ENCODE results near the gene MYO9A.

The MYO9A gene, protein sequence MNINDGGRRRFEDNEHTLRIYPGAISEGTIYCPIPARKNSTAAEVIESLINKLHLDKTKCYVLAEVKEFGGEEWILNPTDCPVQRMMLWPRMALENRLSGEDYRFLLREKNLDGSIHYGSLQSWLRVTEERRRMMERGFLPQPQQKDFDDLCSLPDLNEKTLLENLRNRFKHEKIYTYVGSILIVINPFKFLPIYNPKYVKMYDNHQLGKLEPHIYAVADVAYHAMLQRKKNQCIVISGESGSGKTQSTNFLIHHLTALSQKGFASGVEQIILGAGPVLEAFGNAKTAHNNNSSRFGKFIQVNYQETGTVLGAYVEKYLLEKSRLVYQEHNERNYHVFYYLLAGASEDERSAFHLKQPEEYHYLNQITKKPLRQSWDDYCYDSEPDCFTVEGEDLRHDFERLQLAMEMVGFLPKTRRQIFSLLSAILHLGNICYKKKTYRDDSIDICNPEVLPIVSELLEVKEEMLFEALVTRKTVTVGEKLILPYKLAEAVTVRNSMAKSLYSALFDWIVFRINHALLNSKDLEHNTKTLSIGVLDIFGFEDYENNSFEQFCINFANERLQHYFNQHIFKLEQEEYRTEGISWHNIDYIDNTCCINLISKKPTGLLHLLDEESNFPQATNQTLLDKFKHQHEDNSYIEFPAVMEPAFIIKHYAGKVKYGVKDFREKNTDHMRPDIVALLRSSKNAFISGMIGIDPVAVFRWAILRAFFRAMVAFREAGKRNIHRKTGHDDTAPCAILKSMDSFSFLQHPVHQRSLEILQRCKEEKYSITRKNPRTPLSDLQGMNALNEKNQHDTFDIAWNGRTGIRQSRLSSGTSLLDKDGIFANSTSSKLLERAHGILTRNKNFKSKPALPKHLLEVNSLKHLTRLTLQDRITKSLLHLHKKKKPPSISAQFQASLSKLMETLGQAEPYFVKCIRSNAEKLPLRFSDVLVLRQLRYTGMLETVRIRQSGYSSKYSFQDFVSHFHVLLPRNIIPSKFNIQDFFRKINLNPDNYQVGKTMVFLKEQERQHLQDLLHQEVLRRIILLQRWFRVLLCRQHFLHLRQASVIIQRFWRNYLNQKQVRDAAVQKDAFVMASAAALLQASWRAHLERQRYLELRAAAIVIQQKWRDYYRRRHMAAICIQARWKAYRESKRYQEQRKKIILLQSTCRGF (N-terminal part only)

DNA sequence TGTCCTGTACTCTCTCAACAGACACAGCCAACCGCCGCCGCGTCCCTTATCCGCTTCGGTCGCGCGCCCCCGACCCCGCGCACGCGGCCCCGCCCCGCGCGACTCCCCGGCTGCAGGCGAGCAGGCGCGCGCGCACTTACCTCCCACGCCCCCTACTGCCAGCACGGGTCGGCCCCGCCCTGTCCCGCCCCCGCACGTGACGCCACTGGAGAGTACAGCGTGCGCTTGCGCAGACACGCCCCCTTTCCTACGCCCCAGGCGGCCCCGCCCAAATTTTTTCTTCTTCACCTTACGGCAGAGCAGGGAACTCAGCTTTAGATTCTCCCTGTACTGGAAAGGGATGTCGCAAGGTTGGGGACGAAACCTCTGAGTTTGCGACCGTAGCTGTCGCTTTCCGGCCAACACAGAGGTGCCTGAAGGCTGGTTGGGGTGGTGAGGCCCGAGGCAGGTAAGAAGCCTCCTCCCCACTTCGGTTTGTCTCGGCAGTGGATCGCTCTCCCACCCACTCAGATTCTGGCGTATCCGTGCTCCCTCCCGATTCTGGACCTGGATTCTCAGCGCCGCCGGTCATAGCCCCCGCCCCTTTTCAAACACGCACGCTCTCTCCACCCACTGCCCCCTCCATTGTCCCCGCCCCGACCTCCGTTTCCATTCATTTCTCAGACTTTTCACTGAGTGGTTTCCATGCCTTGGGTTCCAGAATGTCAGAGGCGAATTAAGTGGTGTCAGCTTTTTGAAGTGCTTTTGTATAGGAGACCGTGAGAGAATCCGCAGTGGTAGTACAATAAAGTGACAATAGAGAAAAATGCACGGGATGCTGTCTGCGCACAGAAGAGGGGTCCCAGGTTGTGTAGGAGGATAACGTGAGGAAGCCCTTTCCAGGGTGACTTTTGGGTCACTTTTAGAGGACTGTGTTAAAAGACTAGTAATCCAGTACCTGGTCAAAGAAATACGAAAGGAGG, at the start of gene MYO9A, which contains the start of gene SENP8:
TSS of gene MYO9A (minus strand) at position 134 of the 962 bp plus-strand sequence. CDS start 71,587 bp downstream, outside the sequence.
TSS of gene SENP8 (plus strand) at position 387 of the 962 bp plus-strand sequence. CDS start 21,221 bp downstream, outside the sequence.
- DNase-seq, result peak; percentile 99

DNA sequence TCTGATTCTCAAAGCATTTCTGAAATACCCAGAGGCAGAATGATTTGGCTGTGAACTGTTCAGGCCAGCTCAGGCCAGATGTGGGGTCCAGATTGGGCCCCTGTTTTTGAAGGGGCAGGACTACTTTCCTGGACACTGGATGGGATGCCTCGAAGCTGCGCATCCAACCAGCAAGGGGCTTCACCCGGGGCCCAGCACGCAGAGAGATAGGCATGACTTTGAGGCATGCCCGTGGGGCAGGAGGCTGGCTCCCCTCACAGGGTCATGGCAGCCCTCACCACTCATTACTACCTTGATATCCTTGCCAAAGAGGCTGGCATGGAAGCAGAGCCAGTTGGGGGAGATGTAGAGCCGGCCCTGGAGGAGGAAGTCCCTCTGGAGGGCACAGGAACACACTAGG, 49.5 kb upstream of the MYO9A start:
- DNase-seq, result no peak

DNA sequence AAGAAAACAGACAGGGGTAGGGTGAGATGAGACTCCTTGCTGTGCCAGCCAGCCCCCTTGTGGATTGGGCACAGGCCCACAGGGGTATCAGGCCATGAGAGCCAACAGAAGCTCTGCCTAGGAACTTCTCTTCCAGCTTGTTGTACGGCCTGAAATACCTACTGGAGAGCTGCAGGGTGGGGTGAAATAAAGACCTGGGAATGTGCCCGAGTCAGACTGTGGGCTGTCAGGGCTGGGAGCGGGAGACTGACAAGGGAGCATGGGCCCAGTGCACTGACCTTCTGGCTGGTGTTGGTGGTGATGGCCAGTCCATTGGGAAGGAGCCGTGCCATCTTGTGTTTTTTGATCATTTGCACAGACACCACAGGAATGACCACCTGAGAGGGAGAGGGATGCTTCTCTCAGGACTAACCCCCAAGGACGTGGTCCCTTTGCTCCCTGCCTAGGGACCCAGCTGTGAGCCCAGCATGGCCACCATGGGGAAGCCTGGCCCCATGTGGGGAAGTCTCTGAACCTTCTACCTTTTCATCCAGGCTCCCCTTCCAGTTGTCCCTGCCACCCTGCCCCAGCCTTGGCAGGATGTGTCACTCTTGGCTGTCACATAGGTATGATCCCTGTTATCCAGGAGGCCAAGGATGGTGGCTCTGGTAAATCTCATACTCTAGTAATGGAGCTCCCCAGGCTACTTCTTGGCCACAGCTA, 48.9 kb upstream of the MYO9A start:
- DNase-seq, result no peak

DNA sequence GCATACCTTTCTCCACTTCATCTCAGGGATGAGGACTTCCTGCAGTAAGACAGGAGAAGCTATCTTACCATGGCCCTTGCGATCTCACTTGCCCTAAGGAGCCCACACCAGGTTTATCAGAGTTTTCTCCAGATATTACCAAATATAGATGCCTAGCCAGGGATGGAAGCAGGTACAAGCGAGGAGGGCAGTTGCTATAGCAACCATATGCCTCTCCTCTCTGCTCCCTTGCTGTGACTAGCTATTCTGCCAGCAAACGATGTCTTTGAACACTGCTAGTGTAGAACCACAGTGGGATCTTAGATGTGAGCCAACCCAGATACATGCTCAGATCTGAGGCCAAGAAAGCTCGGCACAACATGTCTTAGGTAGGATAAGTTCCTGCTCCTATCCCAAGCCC, 45.8 kb upstream of the MYO9A start:
- no peak for DNase-seq

DNA sequence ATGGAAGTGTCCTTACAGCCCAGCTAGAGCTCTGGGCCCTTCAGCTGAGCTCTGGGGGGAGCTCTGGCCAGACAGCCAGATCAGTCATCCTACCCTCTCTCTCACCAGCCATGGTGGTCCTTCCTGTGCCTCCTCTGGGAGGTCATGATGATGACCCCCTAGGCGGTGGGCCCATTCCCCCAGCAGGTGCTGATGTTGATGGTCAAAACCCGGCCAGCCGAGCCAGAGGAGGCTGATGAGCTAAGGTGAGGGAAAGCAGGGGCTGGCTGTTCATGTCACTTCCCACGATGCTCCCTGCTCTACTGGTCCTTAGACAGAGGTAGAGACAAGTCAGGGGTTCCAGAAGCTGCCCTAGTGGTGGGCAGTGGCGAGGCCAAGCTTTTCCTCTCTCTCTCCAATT, 44.6 kb upstream of the MYO9A start:
- DNase-seq, result no peak

DNA sequence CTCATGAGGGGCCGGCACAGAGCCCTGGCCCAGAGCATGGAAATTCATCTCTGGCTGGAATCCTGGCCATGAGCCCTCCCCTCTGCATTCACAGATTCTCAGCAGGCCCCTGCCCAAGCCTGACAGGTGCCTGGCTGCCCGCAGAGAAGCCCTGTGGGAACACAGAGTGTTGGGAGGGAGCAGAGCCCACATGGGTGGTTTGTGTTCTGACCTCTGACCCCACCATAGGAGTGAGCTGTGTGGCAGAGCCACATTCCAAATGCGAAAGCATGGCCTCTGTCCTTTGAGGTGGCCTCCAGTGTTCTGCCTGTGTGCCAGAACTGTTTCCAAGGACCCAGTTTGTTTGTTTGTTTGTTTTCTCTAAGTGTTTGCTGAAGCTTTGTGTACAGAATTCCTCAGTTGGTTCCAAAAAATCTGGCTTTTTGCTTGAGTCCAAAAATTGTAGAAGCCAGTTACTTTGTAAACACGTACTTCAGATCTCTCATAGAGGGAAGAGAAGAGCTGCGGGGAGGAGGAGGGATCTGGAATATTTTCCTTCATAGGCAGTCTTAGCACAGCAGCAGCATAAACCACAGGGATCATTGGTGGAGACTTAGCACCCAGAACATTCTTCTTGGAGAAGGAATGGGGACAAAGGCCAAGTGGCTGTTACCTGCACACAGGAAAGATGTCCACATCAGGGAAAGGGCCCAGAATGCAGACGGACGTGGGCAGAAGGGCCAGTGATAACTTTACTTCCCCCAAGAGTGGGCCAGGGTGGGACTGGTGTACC, 43.6 kb upstream of the MYO9A start:
- DNase-seq, result no peak

DNA sequence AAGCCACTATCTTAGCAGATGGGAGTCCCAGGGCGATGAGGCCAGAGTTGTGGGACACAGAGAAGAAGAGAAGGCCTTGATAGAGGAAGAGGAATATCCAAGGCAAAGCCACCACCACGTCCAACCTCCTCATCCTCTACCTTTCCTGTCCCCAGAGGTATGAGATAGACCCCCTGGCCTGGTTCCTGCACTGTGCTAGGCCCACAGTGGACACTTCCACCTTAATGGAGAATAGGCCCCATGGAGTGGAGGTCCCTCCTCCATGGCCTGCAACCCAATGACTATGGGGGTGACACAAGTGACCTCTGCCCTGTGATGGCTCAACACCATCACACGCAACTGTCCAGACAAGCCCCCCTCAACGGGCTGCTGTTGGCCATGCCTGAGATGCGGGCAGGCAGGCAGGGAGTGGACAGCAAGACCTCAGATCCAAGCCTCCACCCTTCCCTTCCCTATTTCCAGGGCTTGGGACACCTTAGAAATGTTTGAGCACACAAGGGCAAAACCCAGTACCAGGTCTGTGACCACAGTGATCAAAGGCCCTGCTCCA, 42.8 kb upstream of the MYO9A start:
- DNase-seq, result no peak

DNA sequence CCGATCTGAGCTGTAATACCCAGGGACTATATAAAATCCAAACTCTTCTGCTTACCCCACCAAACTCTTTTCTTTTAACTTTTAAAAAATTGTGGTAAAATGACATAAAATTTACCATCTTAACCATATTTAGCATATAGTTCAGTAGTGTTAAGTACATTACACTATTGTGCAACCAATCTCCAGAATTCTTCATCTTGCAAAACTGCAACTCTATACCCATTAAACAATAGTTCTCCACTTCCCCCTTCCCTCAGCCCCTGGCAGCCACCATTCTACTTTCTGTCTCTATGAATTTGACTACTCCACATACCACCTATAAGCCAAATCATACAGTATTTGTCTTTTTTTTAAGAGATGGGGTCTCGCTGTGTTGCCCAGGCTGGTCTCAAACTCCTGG, 39.0 kb upstream of the MYO9A start:
- no peak for DNase-seq

DNA sequence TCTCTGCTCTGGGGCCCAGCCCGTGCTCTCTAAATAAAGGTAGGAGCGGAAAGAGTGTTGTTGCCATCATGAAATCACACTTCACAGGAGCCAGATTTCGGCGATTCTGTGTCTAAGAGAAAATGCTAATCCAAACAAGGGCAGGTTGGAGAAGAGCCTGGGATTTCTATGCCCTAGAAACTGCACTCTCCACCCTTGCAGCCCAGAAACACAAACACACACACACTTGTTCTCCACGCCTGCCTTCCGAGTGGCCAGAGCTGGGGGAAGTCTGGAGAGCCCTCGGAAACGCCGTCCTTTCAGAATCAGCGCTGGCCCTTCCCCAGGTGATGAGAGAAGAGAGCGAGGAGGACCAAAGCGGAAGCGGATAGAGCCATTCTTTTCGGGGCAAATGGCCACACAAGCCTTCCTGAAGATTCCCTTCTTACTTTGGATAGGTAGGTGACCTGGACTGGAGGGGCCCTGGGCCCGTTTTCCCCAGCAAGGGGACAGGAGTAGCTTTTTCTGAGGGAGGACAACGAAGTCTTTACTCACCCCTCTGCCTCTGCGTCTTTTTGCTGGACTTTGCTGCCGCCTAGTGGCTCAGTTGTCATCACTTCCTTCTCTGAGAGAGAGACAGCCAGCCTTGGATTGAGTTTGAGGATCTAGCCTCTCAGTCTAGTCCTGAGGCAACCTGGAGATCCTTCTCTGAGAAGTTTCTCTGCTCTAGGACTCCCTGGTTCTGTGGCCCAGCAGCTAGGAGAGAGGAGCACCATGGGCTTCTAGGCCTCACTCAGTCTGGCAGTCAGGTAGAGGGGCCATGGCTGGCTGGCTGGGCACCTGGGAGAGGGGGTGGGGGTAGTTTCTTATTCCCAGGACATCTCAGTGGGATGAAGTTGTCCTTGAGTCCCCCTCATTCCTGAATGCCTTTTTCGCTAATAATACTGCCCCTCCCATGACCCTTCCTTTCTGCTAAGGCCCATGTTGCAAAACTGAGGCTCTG, 38.0 kb upstream of the MYO9A start:
- peak; percentile 44 for DNase-seq

DNA sequence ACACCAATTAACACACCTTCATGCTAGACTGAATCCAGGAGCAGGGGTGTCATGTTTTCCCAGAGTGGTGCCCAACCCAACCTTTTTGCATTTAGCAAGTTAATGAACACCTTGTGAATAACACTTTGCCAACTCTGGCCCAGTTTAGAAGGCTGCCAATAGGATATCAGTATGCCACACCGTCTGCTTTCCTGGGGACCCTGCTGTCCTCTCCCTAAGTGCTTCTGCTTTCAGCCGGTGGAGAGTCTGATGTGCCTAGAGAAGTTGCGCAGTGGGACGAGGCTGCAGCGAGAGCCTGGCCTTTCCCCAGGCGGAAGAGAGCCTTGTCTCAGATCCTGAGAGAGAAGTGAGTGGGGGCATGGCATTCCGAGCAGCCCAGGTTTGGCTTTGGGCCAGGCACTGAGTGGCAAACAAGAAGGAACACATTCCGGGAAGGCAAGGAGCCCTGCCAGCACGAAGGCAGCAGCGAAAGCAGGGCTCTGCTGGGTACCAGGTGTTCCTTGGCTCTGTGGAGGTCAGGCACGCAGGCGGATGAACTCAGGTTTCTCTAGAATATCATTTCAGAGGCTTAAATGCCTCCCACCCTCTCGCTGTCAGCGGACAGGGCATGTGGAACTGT, 37.2 kb upstream of the MYO9A start:
- peak; percentile 47 for DNase-seq

DNA sequence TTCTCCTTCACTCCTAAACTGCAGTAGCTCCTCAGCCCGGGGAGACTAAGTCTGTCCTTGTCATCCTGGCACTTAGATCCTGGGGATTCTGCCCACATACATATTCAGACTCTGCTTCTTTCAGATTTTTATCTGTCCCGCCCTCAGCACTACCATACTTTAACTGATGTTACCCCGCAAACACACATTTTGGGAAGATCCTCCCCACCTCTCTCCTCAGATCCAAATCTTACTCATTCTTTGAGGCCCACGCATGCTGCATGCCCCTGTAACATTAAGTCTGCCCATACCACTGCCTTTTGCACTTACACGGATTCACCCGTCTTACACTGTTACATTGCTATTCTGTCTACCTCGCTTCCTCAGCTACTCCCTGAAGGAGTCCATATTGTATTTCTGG, 36.4 kb upstream of the MYO9A start:
- no peak for DNase-seq

DNA sequence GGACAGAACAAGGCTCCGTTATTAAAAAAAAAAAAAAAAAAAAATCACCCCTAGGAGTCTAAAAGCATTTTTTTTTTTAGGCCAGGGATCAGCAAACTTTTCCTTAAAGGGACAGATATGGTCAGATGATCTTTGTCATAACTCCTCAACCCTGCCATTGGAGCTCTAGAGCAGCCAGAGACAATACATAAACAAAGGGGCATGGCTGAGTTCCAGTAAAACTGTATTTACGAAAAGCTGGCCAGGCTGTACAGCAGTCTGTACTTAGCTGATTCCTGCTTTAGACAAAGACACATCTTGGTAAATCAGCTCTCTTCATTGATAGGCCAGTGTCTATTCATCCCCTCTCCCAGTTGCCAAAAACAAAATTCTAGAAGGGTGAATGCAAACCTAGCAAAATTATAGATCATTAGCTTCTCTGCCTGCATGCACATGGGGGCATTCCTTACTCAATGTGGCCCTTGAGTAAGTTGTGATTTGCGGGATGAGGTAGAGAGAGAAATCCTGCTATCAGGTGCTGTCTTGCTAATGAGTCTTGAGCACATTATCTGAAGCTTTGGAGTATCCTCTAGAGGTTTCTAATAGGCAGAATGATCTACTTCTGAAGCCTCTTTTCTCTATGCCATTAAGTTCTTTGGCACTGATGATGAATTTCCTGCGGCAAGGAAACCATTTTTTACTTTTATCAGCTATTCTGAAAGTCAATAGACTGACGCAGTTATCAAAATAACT, 35.5 kb upstream of the MYO9A start:
- no peak for DNase-seq

DNA sequence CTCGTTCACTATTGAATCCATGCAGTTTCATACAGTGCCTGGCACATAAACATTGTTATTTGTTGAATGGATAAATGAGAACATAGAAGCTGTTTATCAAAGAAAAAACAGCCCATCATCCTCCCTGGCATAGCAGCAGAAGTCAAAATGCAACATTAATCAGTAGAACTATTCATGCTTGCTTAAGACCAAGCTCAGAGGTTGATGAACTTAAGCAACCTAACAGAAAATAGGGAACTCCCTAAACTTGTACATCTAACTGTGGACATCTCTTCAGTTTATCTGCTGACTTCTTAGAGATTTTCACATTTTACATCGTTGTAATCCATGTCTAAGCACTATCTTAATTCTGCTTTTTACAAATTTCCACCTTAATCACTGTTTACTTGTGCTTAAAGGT, 29.5 kb upstream of the MYO9A start:
- no peak for DNase-seq

DNA sequence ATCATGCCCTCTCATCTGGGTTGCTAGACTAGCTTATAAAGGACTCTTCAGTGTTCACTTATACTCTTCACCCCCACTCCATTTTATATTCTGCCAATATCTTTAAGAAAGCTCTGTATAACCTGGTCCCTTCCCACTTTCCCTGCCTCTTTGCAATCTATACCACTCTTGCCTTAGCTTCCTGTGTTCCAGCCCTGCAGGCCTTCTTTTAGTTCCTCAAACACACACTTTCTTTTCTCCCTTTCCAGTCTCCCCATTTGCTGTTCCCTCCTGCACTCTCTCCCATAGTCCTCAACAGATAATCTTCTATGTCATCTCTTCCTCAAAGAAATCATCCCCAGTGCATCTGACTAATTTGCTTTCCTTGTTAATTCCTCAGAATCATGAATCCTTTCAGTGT, 29.0 kb upstream of the MYO9A start:
- no peak for DNase-seq

DNA sequence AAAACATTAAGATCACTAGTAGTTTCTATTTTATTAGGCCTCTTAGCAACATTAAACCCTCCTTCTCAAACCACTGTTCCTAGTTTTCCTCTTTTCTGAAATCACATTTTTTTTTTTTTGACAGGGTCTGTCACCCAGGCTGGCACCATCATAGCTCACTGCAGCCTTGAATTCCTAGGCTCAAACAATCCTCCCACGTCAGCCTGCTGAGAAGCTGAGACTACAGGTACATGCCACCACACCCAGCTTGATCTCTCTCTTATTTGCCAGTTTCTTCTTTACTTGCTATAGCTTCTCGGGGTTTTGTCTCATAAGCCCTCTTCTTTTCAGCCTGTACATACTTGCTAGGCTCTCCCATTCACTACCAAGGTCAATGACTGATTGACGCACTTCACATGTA, 28.3 kb upstream of the MYO9A start:
- no peak for DNase-seq

DNA sequence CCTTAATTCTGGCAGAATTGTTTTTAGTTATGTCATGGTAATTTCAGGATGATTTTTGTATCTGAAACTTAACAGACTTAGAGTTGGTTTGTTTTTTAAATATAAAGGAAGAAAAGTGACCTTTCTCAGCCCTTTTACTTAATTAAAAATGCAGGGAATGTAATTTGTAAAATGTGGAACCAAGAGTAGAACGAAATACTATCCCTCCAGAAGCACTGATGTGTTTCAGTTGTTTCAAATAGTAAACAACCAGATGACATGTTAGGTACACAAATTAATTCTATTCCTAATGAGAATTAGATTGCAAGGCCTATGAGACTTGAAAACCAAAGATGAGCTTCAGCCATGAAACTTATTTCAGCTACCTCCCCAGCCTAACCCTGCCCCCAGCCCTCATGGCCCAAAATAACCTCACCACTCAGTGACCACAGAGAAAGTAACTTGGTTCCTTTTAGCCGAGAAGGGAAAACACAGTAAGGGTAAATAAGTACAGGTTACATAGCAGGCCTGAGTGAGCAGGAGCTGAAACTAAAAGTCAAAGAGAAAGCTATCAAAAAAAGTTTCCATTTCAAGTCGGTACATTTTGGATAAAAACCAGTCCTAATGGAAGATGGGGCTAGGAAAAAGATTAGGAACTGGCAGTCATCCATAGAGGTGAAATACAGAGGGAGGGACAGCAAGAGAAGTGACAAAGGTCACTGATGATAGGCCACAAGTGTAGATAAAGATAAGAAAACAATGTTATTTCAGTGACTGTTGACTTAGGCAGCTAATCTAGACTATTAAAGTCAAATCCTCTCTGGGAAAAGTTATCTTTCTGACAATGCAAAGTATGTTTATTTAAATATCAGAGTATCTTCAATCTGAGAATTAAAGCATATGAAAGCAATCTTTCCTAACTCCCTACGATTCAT, 23.5 kb upstream of the MYO9A start:
- DNase-seq, result no peak

DNA sequence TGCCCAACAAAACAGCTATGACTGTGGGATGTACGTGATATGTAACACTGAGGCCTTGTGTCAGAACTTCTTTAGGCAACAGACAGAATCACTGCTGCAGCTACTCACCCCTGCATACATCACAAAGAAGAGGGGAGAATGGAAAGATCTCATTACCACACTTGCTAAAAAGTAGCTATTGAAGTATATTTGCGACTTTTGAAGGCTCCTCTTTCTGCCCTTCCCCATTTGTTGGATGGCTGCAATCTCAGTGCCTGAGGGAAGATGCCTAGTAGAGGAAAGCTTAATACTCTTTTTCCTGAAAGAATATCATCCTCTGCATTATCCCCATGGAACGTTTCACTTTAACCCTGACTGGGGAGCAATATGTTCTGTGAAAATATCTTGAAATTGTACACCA, 22.1 kb upstream of the MYO9A start:
- DNase-seq, result no peak
